ENCODE data around the gene MTCL3.

GRCh38 chr6:127513425-127513824 lies 5.7 kb downstream of the MTCL3 start:
- TF ChIP-seq CTCF (IDR thresholded peaks at IDR 0.05; ENCODE audit: low read length), result no peak
- no peak for TF ChIP-seq EZH2 (optimal IDR thresholded peaks at IDR 0.05; ENCODE audit: low read depth, low read length)
